Esophagus muscularis mucosa (tissue), 4 donors: ENCODE measurements around the gene ECE2. TPM values are rescaled to one million over a fixed set of nuclear protein-coding genes. Genes with fewer than 3 reads are reported as not detected.
A peak's percentile ranks its signal among the peaks of the same experiment; 100 is the strongest.
"Not testable (repeated sequence)": the region's sequence is repeated elsewhere in the genome, so short reads cannot be mapped to it uniquely, and the experiment has no call there.

ENCODE experiments used
- DNase-seq: peaks from one replicate; pipeline ENCODE4 v3.0.0-alpha.2; 2017; ENCODE audit errors: extremely low spot score
- H3K27ac ChIP-seq, 4 donors: fragments of 200-600 bp; sonication (generic); replicated peaks in 1 of 4; 1 replicate in 3 of 4; 2 replicates in 1 of 4; pipeline ENCODE4 v1.5.1; 2016 to 2019; ENCODE audit warnings: mild to moderate bottlenecking in 1 of 4
- H3K27me3 ChIP-seq, 4 donors: fragments of 200-600 bp; sonication (generic); one replicate each; pipeline versions ENCODE4 v1.5.1 to v1.6.0; 2016 to 2019
- H3K36me3 ChIP-seq, 4 donors: fragments of 200-600 bp; sonication (generic); one replicate each; pipeline ENCODE4 v1.5.1; 2016 to 2019
- H3K4me1 ChIP-seq, 4 donors: fragments of 200-600 bp; sonication (generic); one replicate each; pipeline ENCODE4 v1.5.1; 2016 to 2019
- H3K4me3 ChIP-seq, 4 donors: fragments of 200-600 bp; sonication (generic); 1 replicate in 2 of 4; 2 replicates in 2 of 4; pipeline ENCODE4 v1.5.1; 2016 to 2019; ENCODE audit warnings: mild to moderate bottlenecking in 4 of 4, moderate library complexity in 1 of 4
- H3K9me3 ChIP-seq, 4 donors: fragments of 200-600 bp; sonication (generic); 1 replicate in 3 of 4; 2 replicates in 1 of 4; pipeline ENCODE4 v1.5.1; 2016 to 2019
- EP300 ChIP-seq: sonication (generic); formaldehyde crosslinking; IDR thresholded peaks from one replicate; pipeline ENCODE4 v1.6.1; 2017; ENCODE audit warnings: antibody characterized with exemption
- POLR2A ChIP-seq: fragments of 450-650 bp; IDR thresholded peaks from one replicate; pipeline ENCODE4 v1.6.1; 2017; ENCODE audit warnings: antibody characterized with exemption, moderate library complexity, mild to moderate bottlenecking, low read depth
- POLR2AphosphoS5 ChIP-seq, 2 donors: sonication (generic); formaldehyde crosslinking; IDR thresholded peaks; one replicate each; pipeline ENCODE4 v1.6.1; 2017; ENCODE audit warnings: antibody characterized with exemption in 2 of 2
- WGBS: methylation state at CpG from one replicate; pipeline ENCODE4 v1.1.5; 2018; 5-methylcytosine and 5-hydroxymethylcytosine counted together
- intact Hi-C: fragments of 100-400 bp; cut with DNase I; formaldehyde crosslinking; loops from one replicate; pipeline ENCODE4 v1.15.1; 2023
- total RNA-seq, 4 donors: library from RNA; depleted of rRNA; stranded (reverse); fragments of >200 nt; gene quantifications; one replicate each; pipeline versions ENCODE4 v1.1.0 to v1.2.1, GENCODE V29; 2016
- TF ChIP-seq, protein P1 (sequence below), 3 experiments: fragments of 200-600 bp in 2 of 3; fragments of 450-650 bp in 1 of 3; sonication (generic) in 2 of 3; IDR thresholded peaks; one replicate each; pipeline ENCODE4 v1.5.1; 2017 to 2019; ENCODE audit warnings: antibody characterized with exemption in 3 of 3, mild to moderate bottlenecking in 2 of 3, moderate library complexity in 1 of 3

Gene ECE2
- total RNA-seq, 4 donors from 2014 or later: 0.42 to 0.69 (median 0.56) TPM

DNA sequence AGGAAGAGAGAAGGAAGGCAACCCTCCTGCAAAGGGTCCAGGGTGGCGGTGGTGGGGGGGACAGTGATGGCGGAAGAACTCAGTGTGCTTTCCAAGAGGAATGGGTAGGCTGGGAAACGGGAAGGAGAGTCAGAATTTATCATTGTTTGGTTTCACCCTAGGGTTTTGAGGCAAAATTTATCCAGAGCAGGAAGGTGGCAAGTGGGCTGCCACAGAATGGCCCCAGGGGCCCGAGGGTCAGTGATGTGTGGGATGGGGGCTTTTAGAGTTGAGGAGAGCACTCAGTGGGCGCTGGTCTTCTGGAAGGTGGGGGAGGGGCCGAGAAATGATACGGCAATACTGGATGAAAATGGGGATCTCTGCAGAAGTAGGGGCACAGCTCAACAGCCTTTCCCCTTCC is 62.2 kb downstream of the ECE2 start:
- H3K4me1 ChIP-seq: peaks cover 38 to 64% (median 49%) of the 10 kb centered on the region in 4 donors
- peaks cover 28 to 49% (median 43%) of the 10 kb centered on the region in 4 donors for H3K36me3 ChIP-seq
- WGBS: 44% methylated on average over 7 of the region's 7 CpGs
- no peaks in the 10 kb centered on the region for H3K9me3 ChIP-seq
- peak overlapping the region; percentile 98 to 99 (median 99) for H3K27ac ChIP-seq
- TF ChIP-seq POLR2A (no peak), EP300 (no peak), POLR2AphosphoS5 (IDR thresholded peaks at IDR 0.05) (no peak)
- TF ChIP-seq, protein P1, sequence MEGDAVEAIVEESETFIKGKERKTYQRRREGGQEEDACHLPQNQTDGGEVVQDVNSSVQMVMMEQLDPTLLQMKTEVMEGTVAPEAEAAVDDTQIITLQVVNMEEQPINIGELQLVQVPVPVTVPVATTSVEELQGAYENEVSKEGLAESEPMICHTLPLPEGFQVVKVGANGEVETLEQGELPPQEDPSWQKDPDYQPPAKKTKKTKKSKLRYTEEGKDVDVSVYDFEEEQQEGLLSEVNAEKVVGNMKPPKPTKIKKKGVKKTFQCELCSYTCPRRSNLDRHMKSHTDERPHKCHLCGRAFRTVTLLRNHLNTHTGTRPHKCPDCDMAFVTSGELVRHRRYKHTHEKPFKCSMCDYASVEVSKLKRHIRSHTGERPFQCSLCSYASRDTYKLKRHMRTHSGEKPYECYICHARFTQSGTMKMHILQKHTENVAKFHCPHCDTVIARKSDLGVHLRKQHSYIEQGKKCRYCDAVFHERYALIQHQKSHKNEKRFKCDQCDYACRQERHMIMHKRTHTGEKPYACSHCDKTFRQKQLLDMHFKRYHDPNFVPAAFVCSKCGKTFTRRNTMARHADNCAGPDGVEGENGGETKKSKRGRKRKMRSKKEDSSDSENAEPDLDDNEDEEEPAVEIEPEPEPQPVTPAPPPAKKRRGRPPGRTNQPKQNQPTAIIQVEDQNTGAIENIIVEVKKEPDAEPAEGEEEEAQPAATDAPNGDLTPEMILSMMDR (IDR thresholded peaks at IDR 0.05): no peak
- intact Hi-C loops: no loop called here
- no peaks in the 10 kb centered on the region for H3K27me3 ChIP-seq
- H3K4me3 ChIP-seq: peak overlapping the region; percentile 84 to 97 (median 90)
- no peak for DNase-seq

DNA sequence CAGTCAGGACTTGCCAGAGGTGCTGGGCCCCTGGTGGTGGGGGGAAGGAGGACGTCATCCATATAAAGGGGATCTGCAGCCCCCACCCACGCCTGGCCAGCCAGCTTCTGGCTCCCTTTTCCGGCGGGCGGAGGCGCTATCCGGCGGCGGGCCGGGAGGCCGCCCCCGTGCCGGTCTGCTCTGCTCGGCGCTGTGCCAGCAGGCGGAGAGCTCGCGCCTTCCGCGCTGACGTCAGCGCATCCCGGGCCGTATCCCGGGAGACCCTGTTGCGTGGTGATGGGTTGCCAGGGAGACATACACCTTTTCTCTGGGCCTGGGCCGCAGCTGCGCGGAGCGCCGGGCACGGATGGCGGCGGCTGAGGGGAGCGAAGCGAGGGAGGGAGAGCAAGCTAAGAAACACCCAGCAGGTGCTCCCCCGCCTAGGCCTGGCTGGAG is 62.7 kb downstream of the ECE2 start:
- WGBS: 3% methylated on average over 23 of the region's 37 CpGs
- Histone ChIP-seq H3K27me3 (no peaks in the 10 kb centered on the region), H3K4me3 (peak overlapping the region; percentile 84 to 97 (median 90)), H3K4me1 (peaks cover 38 to 64% (median 49%) of the 10 kb centered on the region in 4 donors), H3K36me3 (peaks cover 27 to 49% (median 43%) of the 10 kb centered on the region in 4 donors), H3K27ac (peak overlapping the region; percentile 98 to 99 (median 99)), H3K9me3 (no peaks in the 10 kb centered on the region)
- TF ChIP-seq POLR2A: no peak
- TF ChIP-seq, protein P1 (IDR thresholded peaks at IDR 0.05): peak in 1 of 3 experiments; percentile 18
- peak; percentile 80 to 89 for TF ChIP-seq POLR2AphosphoS5 (IDR thresholded peaks at IDR 0.05)
- TF ChIP-seq EP300: no peak
- no peak for DNase-seq
- intact Hi-C loops: no loop called here

DNA sequence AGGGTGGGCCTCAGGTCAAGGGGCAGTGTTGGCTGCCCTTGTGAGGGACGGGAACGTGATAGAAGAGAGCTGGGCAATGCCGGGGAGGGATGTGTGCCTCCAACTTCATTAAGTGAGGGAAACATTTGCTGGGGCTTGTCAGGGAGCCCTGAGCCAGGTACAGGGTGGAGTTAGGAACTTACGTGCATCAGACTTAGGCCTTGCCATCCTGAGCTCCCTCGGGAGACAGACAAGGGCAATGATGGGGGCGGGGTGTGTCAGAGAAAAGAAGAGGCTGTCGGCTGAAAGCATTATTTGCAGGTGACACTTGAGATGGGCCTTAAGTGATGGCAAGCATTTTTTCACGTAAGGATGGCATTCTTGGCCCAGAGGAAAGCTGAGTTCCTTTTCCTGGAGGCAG is 63.2 kb downstream of the ECE2 start:
- intact Hi-C loops: no loop called here
- Histone ChIP-seq H3K27me3 (no peaks in the 10 kb centered on the region), H3K36me3 (peaks cover 23 to 49% (median 43%) of the 10 kb centered on the region in 4 donors), H3K9me3 (no peaks in the 10 kb centered on the region), H3K4me3 (peak overlapping the region; percentile 84 to 97 (median 90)), H3K27ac (peak overlapping the region; percentile 98 to 99 (median 99)), H3K4me1 (peaks cover 38 to 64% (median 49%) of the 10 kb centered on the region in 4 donors)
- WGBS: 45% methylated on average over 8 of the region's 8 CpGs
- no peak for TF ChIP-seq POLR2A
- TF ChIP-seq, protein P1 (IDR thresholded peaks at IDR 0.05): no peak
- no peak for TF ChIP-seq POLR2AphosphoS5 (IDR thresholded peaks at IDR 0.05)
- no peak for TF ChIP-seq EP300
- DNase-seq: no peak

DNA sequence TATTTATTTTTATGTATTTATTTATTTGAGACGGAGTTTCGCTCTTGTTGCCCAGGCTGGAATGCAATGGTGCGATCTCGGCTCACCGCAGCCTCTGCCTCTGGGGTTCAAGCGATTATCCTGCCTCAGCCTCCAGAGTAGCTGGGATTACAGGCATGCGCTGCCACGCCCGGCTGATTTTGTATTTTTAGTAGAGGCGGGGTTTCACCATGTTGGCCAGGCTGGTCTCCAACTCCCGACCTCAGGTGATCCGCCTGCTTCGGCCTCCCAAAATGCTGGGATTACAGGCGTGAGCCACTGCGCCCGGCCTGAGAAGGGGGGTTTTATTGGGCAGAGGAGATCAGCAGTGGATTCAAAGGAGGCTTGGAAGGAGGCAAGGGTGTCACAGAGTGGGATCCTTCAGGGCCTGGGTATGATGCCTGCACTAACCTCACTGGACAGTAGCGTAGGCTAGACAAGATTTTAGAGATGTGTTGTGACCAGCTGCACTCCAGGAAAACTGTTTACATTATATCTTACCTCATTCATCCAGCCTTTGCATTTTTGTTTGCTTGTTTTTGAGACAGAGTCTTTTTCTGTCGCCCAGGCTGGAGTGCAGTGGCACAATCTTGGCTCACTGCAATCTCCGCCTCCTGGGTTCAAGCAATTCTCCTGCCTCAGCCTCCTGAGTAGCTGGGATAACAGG is 63.8 kb downstream of the ECE2 start:
- Histone ChIP-seq H3K27ac (peak overlapping the region; percentile 98 to 99 (median 99)), H3K36me3 (peaks cover 21 to 49% (median 43%) of the 10 kb centered on the region in 4 donors), H3K4me1 (peaks cover 38 to 64% (median 48%) of the 10 kb centered on the region in 4 donors), H3K4me3 (peak overlapping the region in 1 of 4 donors; percentile 89)
- not testable (repeated sequence) for H3K27me3 ChIP-seq, H3K9me3 ChIP-seq, DNase-seq
- 78% methylated on average over 19 of the region's 19 CpGs for WGBS
- intact Hi-C loops: loop anchor here (5.0 kb wide), 1 partner anchor 37 kb away; no protein-coding TSS in a partner anchor

- Histone ChIP-seq H3K9me3 (no peaks in the 10 kb centered on the region), H3K36me3 (peaks cover 27 to 52% (median 51%) of the 10 kb centered on the region in 4 donors), H3K27ac (no peak overlapping the region), H3K4me3 (no peak overlapping the region), H3K27me3 (no peaks in the 10 kb centered on the region), H3K4me1 (peaks cover 35 to 60% (median 43%) of the 10 kb centered on the region in 4 donors)
- intact Hi-C loops: loop anchor here (5.0 kb wide), 1 partner anchor 40 kb away; no protein-coding TSS in a partner anchor
- TF ChIP-seq POLR2A: no peak
- TF ChIP-seq EP300: no peak
- no peak for TF ChIP-seq POLR2AphosphoS5 (IDR thresholded peaks at IDR 0.05)
- TF ChIP-seq, protein P1 (IDR thresholded peaks at IDR 0.05): no peak
- WGBS: 85% methylated on average over 7 of the region's 7 CpGs
- no peak for DNase-seq
These were observed 66.1 kb downstream of the ECE2 start for GRCh38 chr3:184341925-184342324.
